GM23338 (cell line): ENCODE measurements around the gene PLK2. TPM values are rescaled to one million over a fixed set of nuclear protein-coding genes. Genes with fewer than 3 reads are reported as not detected.

Source experiments
- ATAC-seq: fragments of 200-7000 bp; cut with Tn5 transposase; 3 replicates; pipeline ENCODE4 v1.9.1; 2020
- DNase-seq: peaks from one replicate; pipeline ENCODE4 v3.0.0-alpha.2; 2015; ENCODE audit warnings: low spot score
- H2AFZ ChIP-seq: fragments of 200-600 bp; sonication (generic); 2 replicates; pipeline ENCODE4 v1.8.0; 2016; ENCODE audit warnings: antibody characterized with exemption, mild to moderate bottlenecking, moderate library complexity
- H3F3A ChIP-seq: fragments of 200-600 bp; sonication (generic); replicated peaks from 2 replicates; pipeline ENCODE4 v1.8.0; 2017; ENCODE audit warnings: antibody characterized with exemption, mixed run types, low read depth
- H3K27ac ChIP-seq: fragments of 200-600 bp; sonication (generic); 2 replicates; pipeline ENCODE4 v1.6.1; 2016; ENCODE audit warnings: low read depth
- H3K27me3 ChIP-seq: fragments of 200-600 bp; sonication (generic); 2 replicates; pipeline ENCODE4 v1.8.0; 2016; ENCODE audit warnings: mild to moderate bottlenecking, mixed run types, moderate library complexity; ENCODE audit not compliant: insufficient read depth
- H3K36me3 ChIP-seq: fragments of 200-600 bp; sonication (generic); 2 replicates; pipeline ENCODE4 v1.8.0; 2016; ENCODE audit warnings: mild to moderate bottlenecking; ENCODE audit not compliant: insufficient read depth
- H3K4me1 ChIP-seq: fragments of 200-600 bp; sonication (generic); 2 replicates; pipeline ENCODE4 v1.8.0; 2016; ENCODE audit warnings: mild to moderate bottlenecking, moderate library complexity; ENCODE audit not compliant: insufficient read depth
- H3K4me2 ChIP-seq: fragments of 200-600 bp; sonication (generic); 2 replicates; pipeline ENCODE4 v1.7.1; 2017; ENCODE audit warnings: mixed run types
- H3K4me3 ChIP-seq: fragments of 200-600 bp; sonication (generic); 2 replicates; pipeline ENCODE4 v1.6.1; 2016; ENCODE audit warnings: mixed run types
- H3K79me2 ChIP-seq: fragments of 200-600 bp; sonication (generic); replicated peaks from 2 replicates; pipeline ENCODE4 v1.8.0; 2017; ENCODE audit warnings: mild to moderate bottlenecking; ENCODE audit not compliant: insufficient read depth
- H3K9me2 ChIP-seq: fragments of 200-600 bp; sonication (generic); 2 replicates; pipeline ENCODE4 v1.8.0; 2017; ENCODE audit not compliant: insufficient read depth
- H4K20me1 ChIP-seq: fragments of 200-600 bp; sonication (generic); replicated peaks from 2 replicates; pipeline ENCODE4 v1.8.0; 2017; ENCODE audit warnings: mild to moderate bottlenecking; ENCODE audit not compliant: insufficient read depth
- H3K27ac Mint-ChIP-seq: 2 replicates; pipeline ENCODE4 v1.8.0; 2020; ENCODE audit warnings: inconsistent platforms, mild to moderate bottlenecking, moderate library complexity, mixed read lengths
- H3K27me3 Mint-ChIP-seq: 3 replicates; pipeline ENCODE4 v1.8.0; 2022; ENCODE audit warnings: low read depth, mild to moderate bottlenecking, moderate library complexity, mixed read lengths, inconsistent platforms; ENCODE audit not compliant: insufficient read depth, poor library complexity
- H3K36me3 Mint-ChIP-seq: 3 replicates; pipeline ENCODE4 v1.8.0; 2021; ENCODE audit warnings: low read depth, mild to moderate bottlenecking, inconsistent platforms, moderate library complexity, mixed read lengths
- H3K4me1 Mint-ChIP-seq: 3 replicates; pipeline ENCODE4 v1.8.0; 2020; ENCODE audit warnings: mild to moderate bottlenecking, inconsistent platforms, mixed read lengths
- H3K4me3 Mint-ChIP-seq: 3 replicates; pipeline ENCODE4 v1.8.0; 2021; ENCODE audit warnings: moderate library complexity, mild to moderate bottlenecking, inconsistent platforms, mixed read lengths
- H3K9me3 Mint-ChIP-seq: 3 replicates; pipeline ENCODE4 v1.8.0; 2020; ENCODE audit warnings: moderate library complexity, mild to moderate bottlenecking, inconsistent platforms, mixed read lengths
- CREB1 ChIP-seq: fragments of 250-450 bp; sonication (Bioruptor Pico); IDR thresholded peaks from 2 replicates; pipeline ENCODE4 v1.5.0; 2020; ENCODE audit warnings: low read depth, mild to moderate bottlenecking, moderate library complexity
- EZH2phosphoT487 ChIP-seq: fragments of 200-600 bp; sonication (generic); IDR thresholded peaks from one replicate; pipeline ENCODE4 v1.8.1; 2018; ENCODE audit warnings: antibody characterized with exemption; ENCODE audit not compliant: unreplicated experiment
- JUNB ChIP-seq: IDR thresholded peaks from one replicate; pipeline ENCODE4 v1.6.1; 2016; ENCODE audit warnings: antibody characterized with exemption; ENCODE audit not compliant: unreplicated experiment
- POLR2AphosphoS5 ChIP-seq: IDR thresholded peaks from 2 replicates; pipeline ENCODE4 v1.6.1; 2016; ENCODE audit warnings: antibody characterized with exemption, low read depth
- ZNF114 ChIP-seq: fragments of 250-450 bp; sonication (Bioruptor Pico); IDR thresholded peaks from 2 replicates; pipeline ENCODE4 v1.5.0; 2020; ENCODE audit warnings: mild to moderate bottlenecking, moderate library complexity
- ZNF462 ChIP-seq: fragments of 250-450 bp; sonication (Bioruptor Pico); IDR thresholded peaks from 2 replicates; pipeline ENCODE4 v1.5.0; 2020; ENCODE audit warnings: mild to moderate bottlenecking, moderate library complexity
- polyA plus RNA-seq: library from polyadenylated mRNA; unstranded; fragments of >200 nt; fragmentation: Nextera tagmentation; extraction: Ambion mirVana; gene quantifications from 2 replicates; pipeline ENCODE4 v1.2.1, GENCODE V29; 2016
- total RNA-seq: library from RNA; depleted of rRNA; stranded (reverse); fragments of >200 nt; shearing (Covaris generic); gene quantifications from 2 replicates; pipeline ENCODE4 v1.2.3, GENCODE V29; 2014
- TF ChIP-seq, protein P1 (sequence below): IDR thresholded peaks from one replicate; pipeline ENCODE4 v1.6.1; 2018; ENCODE audit warnings: antibody characterized with exemption; ENCODE audit not compliant: unreplicated experiment

PLK2 gene
- total and polyA plus RNA-seq, 2 experiments from 2014 or later = 13.5 to 30.0 TPM

DNA sequence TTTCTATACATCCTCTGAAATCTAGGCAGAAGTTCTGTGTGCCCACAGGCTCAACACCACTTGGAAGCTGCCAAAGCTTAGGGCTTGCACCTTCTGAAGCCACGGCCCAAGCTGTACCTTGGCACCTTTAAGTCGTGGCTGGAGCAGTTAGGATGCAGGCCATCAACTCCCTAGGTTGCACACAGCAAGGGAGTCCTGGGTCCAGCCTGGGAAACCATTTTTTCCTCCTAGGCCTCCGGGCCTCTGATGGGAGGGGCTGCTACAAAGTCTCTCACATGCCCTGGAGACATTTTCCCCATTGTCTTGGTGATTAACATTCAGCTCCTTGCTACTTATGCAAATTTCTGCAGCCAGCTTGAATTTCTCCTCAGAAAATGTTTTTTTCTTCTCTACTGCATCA, 15.5 kb upstream of the PLK2 start:
- H3K27ac ChIP-seq = no peak overlapping the region
- no peaks in the 10 kb centered on the region for H3K4me1 ChIP-seq
- H3K9me2 ChIP-seq = no peaks in the 10 kb centered on the region
- no peak for ATAC-seq
- H3K27me3 ChIP-seq = no peaks in the 10 kb centered on the region
- H3K36me3 Mint-ChIP-seq = peaks cover 28% of the 10 kb centered on the region
- no peak overlapping the region for H3K27ac Mint-ChIP-seq
- H3K79me2 ChIP-seq = no peaks in the 10 kb centered on the region
- H3K4me1 Mint-ChIP-seq = no peaks in the 10 kb centered on the region; the same call in 2 of the 3 replicates
- no peak overlapping the region for H3K4me2 ChIP-seq
- no peaks in the 10 kb centered on the region; the same call in 1 of the 2 replicates for H3K36me3 ChIP-seq
- no peak for DNase-seq
- no peaks in the 10 kb centered on the region for H4K20me1 ChIP-seq
- H3K4me3 Mint-ChIP-seq = no peak overlapping the region
- H2AFZ ChIP-seq = no peak overlapping the region
- H3K9me3 Mint-ChIP-seq = peaks cover 31% of the 10 kb centered on the region
- H3F3A ChIP-seq = no peaks in the 10 kb centered on the region
- TF ChIP-seq, protein P1, sequence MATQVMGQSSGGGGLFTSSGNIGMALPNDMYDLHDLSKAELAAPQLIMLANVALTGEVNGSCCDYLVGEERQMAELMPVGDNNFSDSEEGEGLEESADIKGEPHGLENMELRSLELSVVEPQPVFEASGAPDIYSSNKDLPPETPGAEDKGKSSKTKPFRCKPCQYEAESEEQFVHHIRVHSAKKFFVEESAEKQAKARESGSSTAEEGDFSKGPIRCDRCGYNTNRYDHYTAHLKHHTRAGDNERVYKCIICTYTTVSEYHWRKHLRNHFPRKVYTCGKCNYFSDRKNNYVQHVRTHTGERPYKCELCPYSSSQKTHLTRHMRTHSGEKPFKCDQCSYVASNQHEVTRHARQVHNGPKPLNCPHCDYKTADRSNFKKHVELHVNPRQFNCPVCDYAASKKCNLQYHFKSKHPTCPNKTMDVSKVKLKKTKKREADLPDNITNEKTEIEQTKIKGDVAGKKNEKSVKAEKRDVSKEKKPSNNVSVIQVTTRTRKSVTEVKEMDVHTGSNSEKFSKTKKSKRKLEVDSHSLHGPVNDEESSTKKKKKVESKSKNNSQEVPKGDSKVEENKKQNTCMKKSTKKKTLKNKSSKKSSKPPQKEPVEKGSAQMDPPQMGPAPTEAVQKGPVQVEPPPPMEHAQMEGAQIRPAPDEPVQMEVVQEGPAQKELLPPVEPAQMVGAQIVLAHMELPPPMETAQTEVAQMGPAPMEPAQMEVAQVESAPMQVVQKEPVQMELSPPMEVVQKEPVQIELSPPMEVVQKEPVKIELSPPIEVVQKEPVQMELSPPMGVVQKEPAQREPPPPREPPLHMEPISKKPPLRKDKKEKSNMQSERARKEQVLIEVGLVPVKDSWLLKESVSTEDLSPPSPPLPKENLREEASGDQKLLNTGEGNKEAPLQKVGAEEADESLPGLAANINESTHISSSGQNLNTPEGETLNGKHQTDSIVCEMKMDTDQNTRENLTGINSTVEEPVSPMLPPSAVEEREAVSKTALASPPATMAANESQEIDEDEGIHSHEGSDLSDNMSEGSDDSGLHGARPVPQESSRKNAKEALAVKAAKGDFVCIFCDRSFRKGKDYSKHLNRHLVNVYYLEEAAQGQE = no peak
- peaks cover 3% of the 10 kb centered on the region for H3K27me3 Mint-ChIP-seq
- H3K4me3 ChIP-seq = no peak overlapping the region

- Histone ChIP-seq H3K27ac (no peak overlapping the region), H2AFZ (no peak overlapping the region), H3K9me2 (no peaks in the 10 kb centered on the region), H3K36me3 (no peaks in the 10 kb centered on the region), H3F3A (no peaks in the 10 kb centered on the region), H3K79me2 (no peaks in the 10 kb centered on the region), H3K4me3 (no peak overlapping the region), H4K20me1 (no peaks in the 10 kb centered on the region), H3K4me2 (no peak overlapping the region), H3K27me3 (no peaks in the 10 kb centered on the region), H3K4me1 (peaks cover 4% of the 10 kb centered on the region)
- peaks cover 22% of the 10 kb centered on the region for H3K9me3 Mint-ChIP-seq
- DNase-seq = no peak
- H3K36me3 Mint-ChIP-seq = peaks cover 13% of the 10 kb centered on the region
- no peak overlapping the region for H3K4me3 Mint-ChIP-seq
- no peak overlapping the region for H3K27ac Mint-ChIP-seq
- H3K4me1 Mint-ChIP-seq = peaks cover 15% of the 10 kb centered on the region
- peaks cover 8% of the 10 kb centered on the region for H3K27me3 Mint-ChIP-seq
- no peak for ATAC-seq
- TF ChIP-seq ZNF462 (CRISPR knock-in tag) = no peak
- no peak for TF ChIP-seq POLR2AphosphoS5
- no peak for TF ChIP-seq CREB1 (CRISPR knock-in tag)
- no peak for TF ChIP-seq EZH2phosphoT487
- no peak for TF ChIP-seq ZNF114 (CRISPR knock-in tag)
- no peak for TF ChIP-seq JUNB
These were observed 10.0 kb upstream of the PLK2 start for GRCh38 chr5:58469896-58470295.
